Astrocyte of the cerebellum (primary cell): ENCODE measurements around the gene FAM163B.

Source experiments
- DNase-seq: peaks from one replicate; pipeline ENCODE4 v3.0.0-alpha.2; 2011; ENCODE audit warnings: low read depth
- H3K4me3 ChIP-seq: 2 replicates; pipeline ENCODE4 v1.5.1; 2011; ENCODE audit warnings: mild to moderate bottlenecking, low read depth, low read length, moderate library complexity
- CTCF ChIP-seq: IDR thresholded peaks from 2 replicates; pipeline ENCODE4 v1.5.1; 2012; ENCODE audit warnings: low read length, low read depth, moderate library complexity, mild to moderate bottlenecking; ENCODE audit errors: missing control alignments
- in situ Hi-C: cut with HindIII; loops from 2 replicates; pipeline ENCODE4 v1.10.0; 2017; ENCODE audit warnings: low sequenced_read_pairs

FAM163B gene

GRCh38 chr9:133576031-133576874 is 32.9 kb downstream of the FAM163B start:
- in situ Hi-C loops = no loop called here
- H3K4me3 ChIP-seq = no peak overlapping the region
- DNase-seq = no peak
- no peak for TF ChIP-seq CTCF

GRCh38 chr9:133575186-133576030 is 33.8 kb downstream of the FAM163B start:
- in situ Hi-C loops = no loop called here
- no peak for TF ChIP-seq CTCF
- DNase-seq = no peak
- no peak overlapping the region for H3K4me3 ChIP-seq

- TF ChIP-seq CTCF = no peak
- in situ Hi-C loops = no loop called here
- H3K4me3 ChIP-seq = no peak overlapping the region
- no peak for DNase-seq
Observed at GRCh38 chr9:133574771-133575170, 34.4 kb downstream of the FAM163B start.

GRCh38 chr9:133573791-133574515 is 35.2 kb downstream of the FAM163B start:
- no peak for DNase-seq
- no peak overlapping the region for H3K4me3 ChIP-seq
- no peak for TF ChIP-seq CTCF
- in situ Hi-C loops = no loop called here

- in situ Hi-C loops = no loop called here
- no peak for TF ChIP-seq CTCF
- H3K4me3 ChIP-seq = no peak overlapping the region
- DNase-seq = no peak
Observed at GRCh38 chr9:133572821-133573361, 36.3 kb downstream of the FAM163B start.

GRCh38 chr9:133571896-133572595 is 37.1 kb downstream of the FAM163B start:
- no peak for DNase-seq
- no peak overlapping the region for H3K4me3 ChIP-seq
- in situ Hi-C loops = no loop called here
- no peak for TF ChIP-seq CTCF
